Muscle of leg (tissue), 11 donors: Measurements from ENCODE around the gene ARL5C. TPM values are rescaled to one million over a fixed set of nuclear protein-coding genes. Genes with fewer than 3 reads are reported as not detected.

Experiments
- DNase-seq: peaks from one replicate; pipeline ENCODE4 v3.0.0; 2013
- H3K27ac ChIP-seq: one replicate; pipeline ENCODE4 v1.5.1; 2013; ENCODE audit warnings: mild to moderate bottlenecking, low read length, control low read depth
- H3K27me3 ChIP-seq: one replicate; pipeline ENCODE4 v1.6.1; 2013; ENCODE audit warnings: low read length; ENCODE audit not compliant: control insufficient read depth, insufficient read depth
- H3K36me3 ChIP-seq: one replicate; pipeline ENCODE4 v1.6.1; 2013; ENCODE audit warnings: low read length; ENCODE audit not compliant: control insufficient read depth, insufficient read depth
- H3K4me1 ChIP-seq: one replicate; pipeline ENCODE4 v1.6.1; 2013; ENCODE audit warnings: low read length; ENCODE audit not compliant: control insufficient read depth, insufficient read depth
- H3K4me3 ChIP-seq: one replicate; pipeline ENCODE4 v1.5.1; 2013; ENCODE audit warnings: low read length, control low read depth
- H3K9me3 ChIP-seq: replicated peaks from 2 replicates; pipeline ENCODE4 v1.6.1; 2013; ENCODE audit warnings: low read depth, low read length; ENCODE audit not compliant: control insufficient read depth
- WGBS: methylation state at CpG from one replicate; pipeline ENCODE4 v1.1.5; 2013; ENCODE audit warnings: missing lambda C conversion rate; ENCODE audit not compliant: insufficient coverage; 5-methylcytosine and 5-hydroxymethylcytosine counted together
- polyA plus RNA-seq, 8 donors: library from polyadenylated mRNA; unstranded; fragments of 120-200 nt; gene quantifications; one replicate each; pipeline versions ENCODE4 v1.2.1 to v1.2.3, GENCODE V29; 2013; ENCODE audit warnings: inconsistent platforms in 1 of 8, low replicate concordance in 1 of 8; ENCODE audit not compliant: insufficient read length in 8 of 8, insufficient read depth in 1 of 8
- total RNA-seq: library from RNA; stranded (reverse); fragments of 120-200 nt; gene quantifications from one replicate; pipeline ENCODE4 v1.2.4, GENCODE V29; 2013

Gene ARL5C
- total and polyA plus RNA-seq, 9 donors = 0.24 to 0.53 (median 0.34) TPM; not detected in 3

DNA sequence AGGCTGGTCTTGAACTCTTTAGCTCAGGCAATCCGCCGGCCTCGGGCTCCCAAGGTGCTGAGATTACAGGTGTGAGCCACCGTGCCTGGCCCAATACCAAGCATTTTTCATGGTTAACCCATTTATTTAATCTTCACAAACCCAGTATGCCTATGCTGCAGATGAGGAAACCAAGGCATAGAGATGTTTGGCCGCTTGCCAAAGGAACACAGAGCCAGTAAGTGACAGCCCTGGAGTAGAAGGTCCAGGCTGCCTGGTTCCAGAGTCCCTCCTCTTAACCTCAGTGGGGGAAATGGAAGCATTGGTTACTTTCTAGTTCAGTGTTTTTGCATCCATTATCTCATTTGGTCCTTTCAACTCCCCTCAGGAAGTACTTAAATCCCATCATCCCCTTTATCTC lies 15.3 kb upstream of the ARL5C start:
- no peaks in the 10 kb centered on the region for H3K27me3 ChIP-seq
- WGBS = 98% methylated on average over 4 of the region's 5 CpGs
- H3K27ac ChIP-seq = no peak overlapping the region
- no peak for DNase-seq
- H3K36me3 ChIP-seq = peaks cover 77% of the 10 kb centered on the region
- H3K4me3 ChIP-seq = no peak overlapping the region
- H3K4me1 ChIP-seq = no peaks in the 10 kb centered on the region
- no peaks in the 10 kb centered on the region for H3K9me3 ChIP-seq

DNA sequence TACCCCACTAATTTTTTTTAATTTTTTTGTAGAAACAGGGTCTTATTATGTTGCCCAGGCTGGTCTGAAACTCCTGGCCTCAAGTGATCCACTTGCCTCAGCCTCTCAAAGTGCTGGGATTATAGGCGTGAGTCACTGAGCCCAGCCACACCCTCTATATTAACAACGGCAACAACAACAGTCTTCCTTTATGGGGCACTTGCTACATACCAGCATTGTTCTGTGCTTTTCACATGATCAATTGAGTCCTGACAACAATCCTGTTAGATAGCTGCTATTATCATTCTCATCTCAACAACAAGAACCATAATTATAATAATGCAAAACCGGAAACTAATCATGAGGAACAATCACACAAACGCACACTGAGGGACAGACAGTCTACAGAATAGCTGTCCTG lies 12.6 kb upstream of the ARL5C start:
- peaks cover 69% of the 10 kb centered on the region for H3K36me3 ChIP-seq
- H3K9me3 ChIP-seq = no peaks in the 10 kb centered on the region
- no peak overlapping the region for H3K27ac ChIP-seq
- H3K4me1 ChIP-seq = peaks cover 14% of the 10 kb centered on the region
- no peak for DNase-seq
- no peak overlapping the region for H3K4me3 ChIP-seq
- H3K27me3 ChIP-seq = no peaks in the 10 kb centered on the region
- 91% methylated on average over 2 of the region's 4 CpGs for WGBS

DNA sequence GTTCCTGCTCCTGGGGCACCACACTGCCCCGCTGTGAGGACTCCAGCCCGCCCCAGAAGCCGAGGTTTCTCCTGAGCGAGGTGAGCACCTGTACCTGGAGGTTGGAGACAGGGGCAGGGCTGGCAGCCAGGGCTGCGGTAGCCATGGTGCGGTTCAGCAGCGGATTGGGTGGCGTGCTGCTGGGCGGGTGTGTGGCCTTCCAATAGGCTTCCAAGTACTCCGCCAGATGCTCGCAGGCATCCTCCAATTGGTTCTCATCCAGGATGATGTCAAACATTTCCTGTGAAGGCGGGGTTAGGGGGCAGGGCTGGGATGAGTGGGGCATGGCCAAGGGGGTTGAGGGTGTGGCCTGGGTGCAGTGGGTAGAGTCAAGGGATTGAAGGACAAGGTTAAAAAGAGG lies 11.3 kb upstream of the ARL5C start:
- Histone ChIP-seq H3K27me3 (no peaks in the 10 kb centered on the region), H3K4me1 (peaks cover 14% of the 10 kb centered on the region), H3K27ac (no peak overlapping the region), H3K4me3 (no peak overlapping the region), H3K9me3 (no peaks in the 10 kb centered on the region), H3K36me3 (peaks cover 62% of the 10 kb centered on the region)
- 59% methylated on average over 11 of the region's 12 CpGs for WGBS
- peak; percentile 43 for DNase-seq

DNA sequence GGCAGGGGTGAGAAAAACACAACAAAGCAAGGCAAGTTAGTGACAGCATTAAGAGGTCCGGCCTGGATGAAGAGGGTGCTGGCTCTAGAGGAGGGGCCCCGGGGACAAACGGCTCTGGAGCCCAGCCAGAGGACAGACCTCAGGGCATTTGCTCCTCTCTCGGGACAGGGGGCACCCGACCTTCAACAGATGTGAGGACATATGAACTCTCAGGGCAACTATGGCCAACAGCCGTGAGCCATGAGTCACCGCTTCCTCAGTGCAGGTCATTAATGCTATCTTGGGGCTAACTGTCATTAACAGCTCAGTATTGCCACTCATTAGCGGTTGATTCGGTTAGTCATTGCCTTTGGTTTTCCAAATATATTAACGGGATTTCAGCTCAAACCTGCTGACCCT lies 9.7 kb upstream of the ARL5C start:
- H3K4me3 ChIP-seq = no peak overlapping the region
- H3K36me3 ChIP-seq = peaks cover 53% of the 10 kb centered on the region
- 70% methylated on average over 10 of the region's 10 CpGs for WGBS
- peaks cover 14% of the 10 kb centered on the region for H3K4me1 ChIP-seq
- no peak for DNase-seq
- no peaks in the 10 kb centered on the region for H3K27me3 ChIP-seq
- H3K9me3 ChIP-seq = no peaks in the 10 kb centered on the region
- H3K27ac ChIP-seq = no peak overlapping the region

DNA sequence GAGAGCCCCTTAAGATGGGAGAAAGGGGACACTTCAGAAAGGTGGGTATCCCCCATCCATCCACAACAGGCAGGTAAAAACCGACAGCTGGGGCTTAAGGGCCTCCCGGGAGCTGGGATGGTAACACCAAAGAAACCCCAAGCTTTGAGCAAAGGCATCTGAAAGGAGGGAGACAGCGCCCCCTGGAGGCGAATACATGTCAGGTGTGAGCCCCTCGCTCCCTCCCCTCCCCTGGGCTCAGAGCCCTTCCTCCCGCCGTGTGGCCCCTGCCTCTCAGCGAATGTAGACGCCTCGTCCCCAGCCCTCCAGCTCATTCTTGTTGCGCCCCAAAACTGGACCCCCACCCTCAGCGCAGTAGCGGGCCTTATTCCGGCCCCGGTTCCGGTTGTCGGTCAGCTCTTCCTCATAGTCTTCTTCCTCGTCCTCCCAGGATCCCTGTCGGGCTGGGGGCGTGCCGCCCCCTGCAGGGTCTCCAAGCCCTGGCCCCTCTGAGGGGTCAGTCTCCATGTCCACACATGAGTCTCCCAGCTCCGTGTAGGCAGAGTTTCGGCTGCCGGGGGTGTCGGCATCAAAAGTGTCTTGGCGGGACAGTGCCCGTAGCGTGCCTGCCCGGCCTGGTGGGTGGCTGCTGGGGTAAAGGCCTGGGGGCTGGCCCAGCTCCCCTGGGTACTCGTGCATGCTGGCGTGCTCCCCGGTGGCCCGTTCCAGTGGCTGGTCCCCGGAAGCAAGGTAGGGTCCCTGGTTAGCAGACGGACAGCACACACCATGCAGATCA lies 9.1 kb upstream of the ARL5C start:
- 42% methylated on average over 32 of the region's 35 CpGs for WGBS
- H3K4me1 ChIP-seq = peaks cover 14% of the 10 kb centered on the region
- DNase-seq = peak; percentile 84

DNA sequence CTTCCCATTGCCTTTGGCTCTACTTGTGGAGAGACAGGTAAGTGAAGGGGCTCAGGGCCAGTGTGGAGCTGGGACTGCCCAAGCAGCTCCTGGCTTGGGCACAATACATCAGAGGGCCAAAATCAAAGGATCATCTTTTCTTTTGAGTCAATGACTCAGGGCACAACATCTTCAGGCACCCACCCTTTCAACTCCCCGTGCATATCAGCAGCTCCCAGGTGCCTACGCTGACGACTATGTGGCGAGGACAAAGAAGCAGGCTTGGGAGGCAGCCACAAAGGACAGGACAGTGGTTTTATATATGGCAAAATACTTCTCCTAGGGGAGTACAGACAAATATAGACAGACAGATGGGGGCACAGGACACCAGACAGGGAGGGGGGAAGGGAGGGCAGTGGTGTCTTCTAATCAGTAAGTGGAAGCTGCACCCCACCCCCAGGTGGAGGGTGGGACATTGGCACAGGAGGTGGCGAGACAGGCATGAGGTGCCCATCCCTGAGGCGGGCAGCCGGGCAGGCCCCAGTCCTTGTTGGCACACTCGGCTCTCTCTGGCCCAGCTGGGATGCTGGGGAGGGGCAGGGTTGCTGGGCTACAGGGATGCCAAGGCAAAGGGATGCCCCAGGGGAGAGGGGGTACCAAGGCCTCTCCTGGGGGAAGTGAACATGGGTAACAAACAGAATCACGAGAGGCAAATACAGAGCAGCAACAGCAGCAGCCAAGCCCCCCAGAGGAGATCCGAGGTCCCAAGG lies 7.7 kb upstream of the ARL5C start:
- peaks cover 7% of the 10 kb centered on the region for H3K27me3 ChIP-seq
- no peak overlapping the region for H3K27ac ChIP-seq
- 78% methylated on average over 6 of the region's 10 CpGs for WGBS
- DNase-seq = no peak
- peaks cover 42% of the 10 kb centered on the region for H3K36me3 ChIP-seq
- no peaks in the 10 kb centered on the region for H3K9me3 ChIP-seq
- H3K4me3 ChIP-seq = no peak overlapping the region
- peaks cover 14% of the 10 kb centered on the region for H3K4me1 ChIP-seq

More for the DNA sequence above, 9.1 kb upstream of the ARL5C start:
- no peaks in the 10 kb centered on the region for H3K27me3 ChIP-seq
- peaks cover 51% of the 10 kb centered on the region for H3K36me3 ChIP-seq
- peak overlapping the region; percentile 29 for H3K27ac ChIP-seq
- H3K9me3 ChIP-seq = no peaks in the 10 kb centered on the region
- no peak overlapping the region for H3K4me3 ChIP-seq

DNA sequence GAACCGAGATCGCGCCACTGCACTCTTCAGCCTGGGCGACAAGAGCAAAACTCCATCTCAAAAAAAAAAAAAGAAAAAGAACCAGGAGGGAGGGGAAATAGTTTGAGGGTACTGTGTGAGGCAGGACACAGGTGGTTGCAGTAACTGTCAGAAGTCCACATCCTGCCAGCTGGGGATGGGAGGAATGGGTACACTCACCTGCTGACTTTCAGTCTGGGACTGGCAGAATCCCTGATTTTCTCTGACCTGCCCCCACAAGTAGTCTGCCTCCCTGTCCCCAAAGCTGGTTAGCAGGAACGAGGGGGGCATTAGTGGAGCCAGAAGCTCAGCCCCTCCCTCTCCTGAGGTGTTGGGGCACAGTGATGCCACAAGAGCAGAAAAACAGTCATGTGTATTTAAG lies 7.1 kb upstream of the ARL5C start:
- H3K4me3 ChIP-seq = no peak overlapping the region
- H3K27me3 ChIP-seq = peaks cover 8% of the 10 kb centered on the region
- WGBS = no CpG with 5 or more reads among the region's 5 CpGs
- DNase-seq = no peak
- H3K9me3 ChIP-seq = no peaks in the 10 kb centered on the region
- peaks cover 14% of the 10 kb centered on the region for H3K4me1 ChIP-seq
- no peak overlapping the region for H3K27ac ChIP-seq
- peaks cover 36% of the 10 kb centered on the region for H3K36me3 ChIP-seq

DNA sequence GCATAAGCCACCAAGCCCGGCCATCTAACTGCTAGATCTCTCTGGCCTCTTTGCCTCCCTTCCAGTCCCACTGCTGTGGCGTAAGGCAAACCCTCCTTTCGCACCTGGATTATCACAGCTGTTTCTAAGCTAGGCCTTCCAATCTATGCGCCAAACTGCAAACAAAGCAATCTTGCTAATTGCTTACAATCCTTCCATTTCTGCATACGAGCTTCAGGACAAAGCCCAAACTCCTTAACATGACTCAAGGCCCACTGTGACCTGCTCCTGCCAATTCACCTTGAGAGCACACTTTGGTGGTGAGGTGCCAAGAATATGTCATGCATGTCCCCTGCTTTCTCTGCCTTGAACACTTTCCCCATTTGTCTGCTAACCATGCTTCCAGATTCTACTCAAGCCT lies 6.0 kb upstream of the ARL5C start:
- H3K27me3 ChIP-seq = peaks cover 14% of the 10 kb centered on the region
- 70% methylated on average over 5 of the region's 5 CpGs for WGBS
- H3K9me3 ChIP-seq = no peaks in the 10 kb centered on the region
- peaks cover 21% of the 10 kb centered on the region for H3K4me1 ChIP-seq
- peaks cover 24% of the 10 kb centered on the region for H3K36me3 ChIP-seq
- DNase-seq = no peak
- H3K27ac ChIP-seq = no peak overlapping the region
- no peak overlapping the region for H3K4me3 ChIP-seq

DNA sequence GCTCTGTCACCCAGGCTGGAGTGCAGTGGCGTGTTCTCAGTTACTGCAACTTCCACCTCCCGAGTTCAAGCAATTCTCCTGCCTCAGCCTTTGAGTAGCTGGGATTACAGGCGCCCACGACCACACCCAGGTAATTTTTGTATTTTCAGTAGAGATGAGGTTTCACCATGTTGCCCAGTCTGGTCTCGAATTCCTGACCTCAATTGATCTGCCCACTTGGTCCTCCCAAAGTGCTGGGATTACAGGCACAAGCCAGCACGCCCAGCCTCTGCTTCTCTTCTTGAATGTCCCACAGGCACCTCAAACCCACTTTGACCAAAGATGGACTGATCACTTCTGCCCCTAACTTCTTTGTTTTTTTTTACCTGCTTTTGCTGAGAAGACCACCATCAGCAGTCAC lies 4.6 kb upstream of the ARL5C start:
- no peak overlapping the region for H3K27ac ChIP-seq
- peaks cover 28% of the 10 kb centered on the region for H3K27me3 ChIP-seq
- no peaks in the 10 kb centered on the region for H3K9me3 ChIP-seq
- H3K4me3 ChIP-seq = no peak overlapping the region
- H3K4me1 ChIP-seq = peaks cover 33% of the 10 kb centered on the region
- WGBS = 75% methylated on average over 2 of the region's 6 CpGs
- no peak for DNase-seq
- H3K36me3 ChIP-seq = peaks cover 11% of the 10 kb centered on the region

DNA sequence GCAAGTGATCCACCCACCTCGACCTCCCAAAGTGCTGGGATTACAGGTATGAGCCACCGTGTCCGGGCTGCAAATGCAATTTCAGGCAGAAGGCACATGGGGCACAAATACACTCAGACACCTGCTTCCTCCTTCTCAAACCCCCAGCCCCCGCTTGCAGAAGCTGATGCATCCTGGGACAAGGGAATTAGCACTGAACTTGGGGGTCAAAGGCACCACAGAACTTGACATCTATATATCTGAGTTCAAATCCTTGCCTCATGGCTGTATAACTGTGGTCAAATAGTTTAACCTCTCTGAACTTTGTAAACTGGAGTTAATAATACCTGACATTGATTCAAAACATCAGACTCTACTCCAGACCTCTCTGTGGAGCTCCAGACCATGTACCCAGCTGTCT lies 4.1 kb upstream of the ARL5C start:
- no peak overlapping the region for H3K4me3 ChIP-seq
- no peaks in the 10 kb centered on the region for H3K9me3 ChIP-seq
- peaks cover 34% of the 10 kb centered on the region for H3K4me1 ChIP-seq
- peaks cover 6% of the 10 kb centered on the region for H3K36me3 ChIP-seq
- no peak overlapping the region for H3K27ac ChIP-seq
- peaks cover 32% of the 10 kb centered on the region for H3K27me3 ChIP-seq
- DNase-seq = no peak
- 66% methylated on average over 4 of the region's 4 CpGs for WGBS
